CD4-positive, alpha-beta T cell treated with Interleukin-1 beta for 1 hour (primary cell): Measurements from ENCODE around the gene SMURF1.

Source experiments
- DNase-seq, 2 donors: peaks; one replicate each; pipeline ENCODE4 v3.0.0-alpha.2; 2020 to 2022

SMURF1 gene

GRCh38 chr7:99002148-99002826, 141.6 kb downstream of the SMURF1 start:
- DNase-seq, result no peak

GRCh38 chr7:99001482-99002147, 142.3 kb downstream of the SMURF1 start:
- DNase-seq, result no peak

- DNase-seq, result no peak
Measured at GRCh38 chr7:99000904-99001465, 142.9 kb downstream of the SMURF1 start.

GRCh38 chr7:99000196-99000903, 143.6 kb downstream of the SMURF1 start:
- no peak for DNase-seq

GRCh38 chr7:98998821-98999725, 144.8 kb downstream of the SMURF1 start:
- DNase-seq, result no peak

GRCh38 chr7:98997846-98998245, 146.1 kb downstream of the SMURF1 start:
- no peak for DNase-seq

GRCh38 chr7:98996150-98996552, 147.8 kb downstream of the SMURF1 start:
- DNase-seq, result no peak

- no peak for DNase-seq
Measured at GRCh38 chr7:98995523-98996149, 148.3 kb downstream of the SMURF1 start.

- DNase-seq, result no peak
Measured at GRCh38 chr7:98995111-98995510, 148.8 kb downstream of the SMURF1 start.

GRCh38 chr7:98994046-98994944, 149.6 kb downstream of the SMURF1 start:
- DNase-seq, result no peak

- no peak for DNase-seq
Measured at GRCh38 chr7:98993024-98993897, 150.6 kb downstream of the SMURF1 start.

GRCh38 chr7:98992076-98992475, 151.8 kb downstream of the SMURF1 start:
- no peak for DNase-seq

- DNase-seq, result no peak
Measured at GRCh38 chr7:98991141-98991540, 152.8 kb downstream of the SMURF1 start.

- DNase-seq, result no peak
Measured at GRCh38 chr7:98990356-98990755, 153.6 kb downstream of the SMURF1 start.

GRCh38 chr7:98988641-98989040, 155.3 kb downstream of the SMURF1 start:
- no peak for DNase-seq

GRCh38 chr7:98985945-98986344, 158.0 kb downstream of the SMURF1 start:
- no peak for DNase-seq

- DNase-seq, result no peak
Measured at GRCh38 chr7:98985406-98985805, 158.5 kb downstream of the SMURF1 start.

GRCh38 chr7:98984126-98984525, 159.8 kb downstream of the SMURF1 start:
- no peak for DNase-seq

- DNase-seq, result no peak
Measured at GRCh38 chr7:98982686-98983085, 161.2 kb downstream of the SMURF1 start.

- no peak for DNase-seq
Measured at GRCh38 chr7:98981701-98982100, 162.2 kb downstream of the SMURF1 start.
